HG03439 (cell line): ENCODE measurements around the gene RNU7-1.

Source experiments
- ATAC-seq: cut with Tn5 transposase; IDR thresholded peaks from one replicate; pipeline ENCODE4 v1.9.1; 2021; ENCODE audit warnings: mild to moderate bottlenecking, moderate library complexity; ENCODE audit not compliant: unreplicated experiment

Gene RNU7-1

GRCh38 chr12:6917491-6918231 is 26.0 kb upstream of the RNU7-1 start:
- no peak for ATAC-seq

- ATAC-seq: no peak
These were observed 24.0 kb upstream of the RNU7-1 start for GRCh38 chr12:6919588-6919987.

DNA sequence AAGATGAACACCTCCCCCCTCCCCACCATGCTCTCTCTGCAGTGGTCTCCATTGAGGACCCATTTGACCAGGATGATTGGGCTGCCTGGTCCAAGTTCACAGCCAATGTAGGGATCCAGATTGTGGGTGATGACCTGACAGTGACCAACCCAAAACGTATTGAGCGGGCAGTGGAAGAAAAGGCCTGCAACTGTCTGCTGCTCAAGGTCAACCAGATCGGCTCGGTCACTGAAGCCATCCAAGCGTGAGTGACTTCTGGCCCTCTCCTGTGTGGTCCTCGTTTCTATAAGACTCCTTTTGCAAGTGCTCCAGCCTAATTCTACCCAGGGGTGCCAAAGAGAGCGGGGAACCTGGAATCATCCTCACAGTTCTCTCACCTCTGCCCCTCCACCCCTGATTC is 22.1 kb upstream of the RNU7-1 start:
- no peak for ATAC-seq

- ATAC-seq: no peak
These were observed 21.3 kb upstream of the RNU7-1 start for GRCh38 chr12:6921996-6922946.

DNA sequence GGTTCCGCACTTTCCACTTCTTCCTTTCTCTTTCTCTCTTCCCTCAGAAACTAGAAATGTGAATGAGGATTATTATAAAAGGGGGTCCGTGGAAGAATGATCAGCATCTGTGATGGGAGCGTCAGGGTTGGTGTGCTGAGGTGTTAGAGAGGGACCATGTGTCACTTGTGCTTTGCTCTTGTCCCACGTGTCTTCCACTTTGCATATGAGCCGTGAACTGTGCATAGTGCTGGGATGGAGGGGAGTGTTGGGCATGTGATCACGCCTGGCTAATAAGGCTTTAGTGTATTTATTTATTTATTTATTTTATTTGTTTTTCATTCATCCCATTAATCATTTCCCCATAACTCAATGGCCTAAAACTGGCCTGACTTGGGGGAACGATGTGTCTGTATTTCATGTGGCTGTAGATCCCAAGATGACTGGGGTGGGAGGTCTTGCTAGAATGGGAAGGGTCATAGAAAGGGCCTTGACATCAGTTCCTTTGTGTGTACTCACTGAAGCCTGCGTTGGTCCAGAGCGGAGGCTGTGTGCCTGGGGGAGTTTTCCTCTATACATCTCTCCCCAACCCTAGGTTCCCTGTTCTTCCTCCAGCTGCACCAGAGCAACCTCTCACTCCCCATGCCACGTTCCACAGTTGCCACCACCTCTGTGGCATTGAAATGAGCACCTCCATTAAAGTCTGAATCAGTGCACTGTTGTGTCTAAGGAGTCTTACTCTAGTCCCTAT is 20.4 kb upstream of the RNU7-1 start:
- no peak for ATAC-seq

- ATAC-seq: no peak
These were observed 19.8 kb upstream of the RNU7-1 start for GRCh38 chr12:6923851-6924250.

- ATAC-seq: no peak
These were observed 18.4 kb upstream of the RNU7-1 start for GRCh38 chr12:6925239-6925539.

GRCh38 chr12:6925540-6926279 is 17.9 kb upstream of the RNU7-1 start:
- no peak for ATAC-seq

GRCh38 chr12:6927379-6928021 is 16.1 kb upstream of the RNU7-1 start, which contains the start of gene ATN1:
Gene ATN1 (plus strand): TSS chr12:6927959. CDS start chr12:6934002, 6,043 bp downstream.
- no peak for ATAC-seq

GRCh38 chr12:6928022-6928702 is 15.5 kb upstream of the RNU7-1 start:
- no peak for ATAC-seq

DNA sequence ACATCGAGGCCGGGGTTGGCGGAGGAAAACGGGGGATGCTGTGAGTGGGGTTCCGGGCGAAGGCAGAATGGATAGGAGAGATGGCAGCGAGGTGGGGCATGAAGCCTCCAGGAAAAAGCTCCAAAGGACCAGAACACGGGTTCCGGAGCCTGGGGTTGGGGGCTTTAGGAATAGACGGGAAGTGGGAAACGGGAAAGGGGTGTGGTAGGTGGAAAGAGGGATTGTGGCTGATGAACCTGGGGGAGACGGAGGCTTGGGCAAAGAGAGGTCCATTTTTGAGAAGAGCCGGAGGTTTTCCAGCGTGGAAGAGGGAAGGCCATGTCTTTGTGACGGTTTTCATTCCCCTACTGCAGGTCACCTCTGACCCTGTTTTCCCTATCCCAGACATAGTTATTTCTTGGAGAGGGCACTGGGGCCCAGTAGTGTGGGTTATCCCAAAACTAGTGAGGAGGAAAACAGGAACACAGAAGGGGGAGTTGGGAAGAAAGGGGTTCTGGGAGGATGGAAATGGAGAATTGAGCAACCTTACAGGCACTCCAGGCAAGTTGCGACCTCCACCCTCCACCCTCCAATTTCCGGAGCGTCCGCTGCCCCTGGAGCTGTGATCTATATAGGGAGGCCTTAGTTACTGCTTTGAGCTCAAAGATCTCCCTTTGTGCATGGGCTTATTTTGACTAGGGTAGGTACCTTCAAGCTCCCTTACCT is 14.8 kb upstream of the RNU7-1 start:
- no peak for ATAC-seq

GRCh38 chr12:6929466-6930452 is 13.9 kb upstream of the RNU7-1 start:
- ATAC-seq: no peak

DNA sequence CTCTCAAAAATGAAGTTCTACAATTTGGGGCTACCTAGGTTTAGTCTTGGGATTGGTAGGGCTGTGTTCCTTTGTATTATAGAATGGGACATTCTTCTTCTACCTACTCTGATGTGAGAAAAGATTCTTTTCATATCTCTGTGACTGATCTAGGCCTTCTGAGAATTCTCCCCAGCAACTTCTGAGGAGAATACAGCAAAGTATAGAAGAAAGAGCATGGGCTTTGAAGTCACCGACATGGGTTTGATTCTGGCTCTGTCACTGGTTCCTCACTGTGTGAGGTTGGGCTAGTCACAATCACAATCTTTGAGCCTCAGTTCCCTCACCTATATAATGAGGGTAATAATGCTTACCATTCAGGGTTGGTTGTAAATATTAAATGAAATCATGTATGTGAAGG is 10.8 kb upstream of the RNU7-1 start:
- ATAC-seq: no peak

DNA sequence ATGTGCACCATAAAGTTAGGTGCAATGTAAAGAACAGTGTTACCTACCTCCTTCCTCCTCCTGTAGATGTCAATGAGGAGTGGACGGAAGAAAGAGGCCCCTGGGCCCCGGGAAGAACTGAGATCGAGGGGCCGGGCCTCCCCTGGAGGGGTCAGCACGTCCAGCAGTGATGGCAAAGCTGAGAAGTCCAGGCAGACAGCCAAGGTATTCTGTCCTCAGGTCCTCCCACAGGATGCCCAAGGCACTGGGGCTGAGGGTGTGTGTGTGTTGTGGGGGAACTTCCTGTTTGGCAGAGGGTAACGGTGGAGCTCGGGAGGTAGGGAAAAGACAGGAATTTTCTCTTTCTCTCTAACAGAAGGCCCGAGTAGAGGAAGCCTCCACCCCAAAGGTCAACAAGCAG is 9.5 kb upstream of the RNU7-1 start:
- no peak for ATAC-seq

DNA sequence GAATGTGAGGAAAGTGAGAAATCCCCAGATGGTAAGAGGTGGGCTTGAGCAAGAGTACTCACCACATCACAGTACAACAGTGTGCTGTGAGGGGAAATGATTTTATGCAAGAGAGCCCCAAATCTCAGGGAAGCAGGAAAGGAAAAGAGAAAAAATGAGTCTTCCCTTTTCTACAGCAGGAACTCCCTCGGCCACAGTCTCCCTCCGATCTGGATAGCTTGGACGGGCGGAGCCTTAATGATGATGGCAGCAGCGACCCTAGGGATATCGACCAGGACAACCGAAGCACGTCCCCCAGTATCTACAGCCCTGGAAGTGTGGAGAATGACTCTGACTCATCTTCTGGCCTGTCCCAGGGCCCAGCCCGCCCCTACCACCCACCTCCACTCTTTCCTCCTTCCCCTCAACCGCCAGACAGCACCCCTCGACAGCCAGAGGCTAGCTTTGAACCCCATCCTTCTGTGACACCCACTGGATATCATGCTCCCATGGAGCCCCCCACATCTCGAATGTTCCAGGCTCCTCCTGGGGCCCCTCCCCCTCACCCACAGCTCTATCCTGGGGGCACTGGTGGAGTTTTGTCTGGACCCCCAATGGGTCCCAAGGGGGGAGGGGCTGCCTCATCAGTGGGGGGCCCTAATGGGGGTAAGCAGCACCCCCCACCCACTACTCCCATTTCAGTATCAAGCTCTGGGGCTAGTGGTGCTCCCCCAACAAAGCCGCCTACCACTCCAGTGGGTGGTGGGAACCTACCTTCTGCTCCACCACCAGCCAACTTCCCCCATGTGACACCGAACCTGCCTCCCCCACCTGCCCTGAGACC is 8.0 kb upstream of the RNU7-1 start:
- no peak for ATAC-seq

DNA sequence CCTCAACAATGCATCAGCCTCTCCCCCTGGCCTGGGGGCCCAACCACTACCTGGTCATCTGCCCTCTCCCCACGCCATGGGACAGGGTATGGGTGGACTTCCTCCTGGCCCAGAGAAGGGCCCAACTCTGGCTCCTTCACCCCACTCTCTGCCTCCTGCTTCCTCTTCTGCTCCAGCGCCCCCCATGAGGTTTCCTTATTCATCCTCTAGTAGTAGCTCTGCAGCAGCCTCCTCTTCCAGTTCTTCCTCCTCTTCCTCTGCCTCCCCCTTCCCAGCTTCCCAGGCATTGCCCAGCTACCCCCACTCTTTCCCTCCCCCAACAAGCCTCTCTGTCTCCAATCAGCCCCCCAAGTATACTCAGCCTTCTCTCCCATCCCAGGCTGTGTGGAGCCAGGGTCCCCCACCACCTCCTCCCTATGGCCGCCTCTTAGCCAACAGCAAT is 7.4 kb upstream of the RNU7-1 start:
- ATAC-seq: no peak
